Measurements from ENCODE around the gene RNU1-3. TPM values are rescaled to one million over a fixed set of nuclear protein-coding genes. Genes with fewer than 3 reads are reported as not detected.
"Not testable (repeated sequence)": the region's sequence is repeated elsewhere in the genome, so short reads cannot be mapped to it uniquely, and the experiment has no call there.

RNU1-3 gene
- total and polyA plus RNA-seq, 9 of the 15 experiments (the other 6 are each of a cell fraction or from before 2014, with no cell fraction given): under 0.01 to 32,823 (median 2,538) TPM; not detected in 4

GRCh38 chr1:16649960-16650359, 16.8 kb downstream of the RNU1-3 start:
- H3K9ac ChIP-seq (ENCODE audit: insufficient read depth in 1 of 2, low read depth in 2 of 2, low read length in 2 of 2); POLR2A ChIA-PET; in situ Hi-C loops (cut with MboI); H3K79me2 ChIP-seq (ENCODE audit: control insufficient read depth, insufficient read depth, low read length); CTCF ChIA-PET (ENCODE audit: low intra/inter-chr PET ratio); H3K4me2 ChIP-seq (ENCODE audit: insufficient read depth, low read length); H3K9me3 ChIP-seq (replicated peaks; ENCODE audit: control insufficient read depth, insufficient read depth, low read depth, low read length); intact Hi-C loops (cut with micrococcal nuclease); H4K20me1 ChIP-seq (replicated peaks; ENCODE audit: control insufficient read depth, insufficient read depth, low read length); H3K9me1 ChIP-seq (ENCODE audit: control insufficient read depth, insufficient read depth, low read length); H3K36me3 ChIP-seq (ENCODE audit: control insufficient read depth, insufficient read depth, low read length); H3K4me3 ChIP-seq; FAIRE-seq; H3K27ac ChIP-seq (ENCODE audit: extremely low read depth, low read depth, low read length); ATAC-seq; H3K27me3 ChIP-seq (ENCODE audit: control insufficient read depth in 2 of 2, insufficient read depth in 2 of 2, low read length in 2 of 2); BruUV-seq (replicated peaks); DNase-seq (ENCODE audit: extremely low read depth in 1 of 4, low spot score in 3 of 4); H2AFZ ChIP-seq (ENCODE audit: low read depth, low read length): not testable (repeated sequence)
- H3K4me1 ChIP-seq (replicated peaks in 1 of 2; ENCODE audit: control insufficient read depth in 2 of 2, insufficient read depth in 2 of 2, low read length in 2 of 2): peaks cover 8 to 16% of the 10 kb centered on the region in 2 experiments
- WGBS (ENCODE audit: insufficient coverage, low coverage, missing lambda C conversion rate): 57% methylated on average over 9 of the region's 9 CpGs

GRCh38 chr1:16649390-16649789, 17.4 kb downstream of the RNU1-3 start:
- H3K27me3 ChIP-seq (ENCODE audit: control insufficient read depth in 2 of 2, insufficient read depth in 2 of 2, low read length in 2 of 2); BruUV-seq (replicated peaks); H3K79me2 ChIP-seq (ENCODE audit: control insufficient read depth, insufficient read depth, low read length); CTCF ChIA-PET (ENCODE audit: low intra/inter-chr PET ratio); H4K20me1 ChIP-seq (replicated peaks; ENCODE audit: control insufficient read depth, insufficient read depth, low read length); FAIRE-seq; intact Hi-C loops (cut with micrococcal nuclease); DNase-seq (ENCODE audit: extremely low read depth in 1 of 4, low spot score in 3 of 4); H3K9me1 ChIP-seq (ENCODE audit: control insufficient read depth, insufficient read depth, low read length); H3K27ac ChIP-seq (ENCODE audit: extremely low read depth, low read depth, low read length); POLR2A ChIA-PET; H3K36me3 ChIP-seq (ENCODE audit: control insufficient read depth, insufficient read depth, low read length); H3K4me3 ChIP-seq; H3K9me3 ChIP-seq (replicated peaks; ENCODE audit: control insufficient read depth, insufficient read depth, low read depth, low read length); in situ Hi-C loops (cut with MboI); ATAC-seq; H3K4me2 ChIP-seq (ENCODE audit: insufficient read depth, low read length); H3K9ac ChIP-seq (ENCODE audit: insufficient read depth in 1 of 2, low read depth in 2 of 2, low read length in 2 of 2); H2AFZ ChIP-seq (ENCODE audit: low read depth, low read length): not testable (repeated sequence)
- peak in 1 of 3 experiments; percentile 21; a peak in 1 of 6 replicates for TF ChIP-seq CTCF (IDR thresholded peaks at IDR 0.05 in 2 of 3, conservative IDR thresholded peaks at IDR 0.05 in 1 of 3; ENCODE audit: insufficient read depth in 2 of 3, low read depth in 1 of 3, low read length in 3 of 3)
- 67% methylated on average over 4 of the region's 6 CpGs for WGBS (ENCODE audit: insufficient coverage, low coverage, missing lambda C conversion rate)
- peaks cover 8 to 22% of the 10 kb centered on the region in 2 experiments for H3K4me1 ChIP-seq (replicated peaks in 1 of 2; ENCODE audit: control insufficient read depth in 2 of 2, insufficient read depth in 2 of 2, low read length in 2 of 2)

GRCh38 chr1:16648756-16649155, 18.0 kb downstream of the RNU1-3 start:
- DNase-seq (ENCODE audit: extremely low read depth in 1 of 4, low spot score in 3 of 4); H4K20me1 ChIP-seq (replicated peaks; ENCODE audit: control insufficient read depth, insufficient read depth, low read length); POLR2A ChIA-PET; FAIRE-seq; H3K4me3 ChIP-seq; H3K9ac ChIP-seq (ENCODE audit: insufficient read depth in 1 of 2, low read depth in 2 of 2, low read length in 2 of 2); H3K4me2 ChIP-seq (ENCODE audit: insufficient read depth, low read length); H2AFZ ChIP-seq (ENCODE audit: low read depth, low read length); CTCF ChIA-PET (ENCODE audit: low intra/inter-chr PET ratio); H3K27me3 ChIP-seq (ENCODE audit: control insufficient read depth in 2 of 2, insufficient read depth in 2 of 2, low read length in 2 of 2); in situ Hi-C loops (cut with MboI); BruUV-seq (replicated peaks); intact Hi-C loops (cut with micrococcal nuclease); ATAC-seq; H3K27ac ChIP-seq (ENCODE audit: extremely low read depth, low read depth, low read length); H3K36me3 ChIP-seq (ENCODE audit: control insufficient read depth, insufficient read depth, low read length); H3K9me1 ChIP-seq (ENCODE audit: control insufficient read depth, insufficient read depth, low read length); H3K9me3 ChIP-seq (replicated peaks; ENCODE audit: control insufficient read depth, insufficient read depth, low read depth, low read length): not testable (repeated sequence)
- 86% methylated on average over 2 of the region's 8 CpGs for WGBS (ENCODE audit: insufficient coverage, low coverage, missing lambda C conversion rate)
- Histone ChIP-seq H3K79me2 (ENCODE audit: control insufficient read depth, insufficient read depth, low read length) (peaks cover 11% of the 10 kb centered on the region), H3K4me1 (replicated peaks in 1 of 2; ENCODE audit: control insufficient read depth in 2 of 2, insufficient read depth in 2 of 2, low read length in 2 of 2) (peaks cover 8 to 27% of the 10 kb centered on the region in 2 experiments)
